ENCODE measurements around the gene SETX.
A peak's percentile ranks its signal among the peaks of the same experiment; 100 is the strongest.

The SETX gene

GRCh38 chr9:132357764-132358163, 3.0 kb upstream of the SETX start (continued):
- TF ChIP-seq ZNF654 (tag by site-specific recombination; IDR thresholded peaks at IDR 0.05; ENCODE audit: low read depth) = peak; percentile 64
- TF ChIP-seq ZNF433 (tag by site-specific recombination; IDR thresholded peaks at IDR 0.05; ENCODE audit: low read depth) = peak; percentile 89
- TF ChIP-seq ZBTB7A (tag by site-specific recombination; IDR thresholded peaks at IDR 0.05; ENCODE audit: low read depth) = no peak
- peak; percentile 96 for TF ChIP-seq AEBP2 (tag by site-specific recombination; IDR thresholded peaks at IDR 0.05; ENCODE audit: borderline replicate concordance)
- TF ChIP-seq ZNF138 (tag by site-specific recombination; IDR thresholded peaks at IDR 0.05; ENCODE audit: borderline replicate concordance) = peak; percentile 77; the same call in 1 of the 2 replicates
- TF ChIP-seq, protein P1, sequence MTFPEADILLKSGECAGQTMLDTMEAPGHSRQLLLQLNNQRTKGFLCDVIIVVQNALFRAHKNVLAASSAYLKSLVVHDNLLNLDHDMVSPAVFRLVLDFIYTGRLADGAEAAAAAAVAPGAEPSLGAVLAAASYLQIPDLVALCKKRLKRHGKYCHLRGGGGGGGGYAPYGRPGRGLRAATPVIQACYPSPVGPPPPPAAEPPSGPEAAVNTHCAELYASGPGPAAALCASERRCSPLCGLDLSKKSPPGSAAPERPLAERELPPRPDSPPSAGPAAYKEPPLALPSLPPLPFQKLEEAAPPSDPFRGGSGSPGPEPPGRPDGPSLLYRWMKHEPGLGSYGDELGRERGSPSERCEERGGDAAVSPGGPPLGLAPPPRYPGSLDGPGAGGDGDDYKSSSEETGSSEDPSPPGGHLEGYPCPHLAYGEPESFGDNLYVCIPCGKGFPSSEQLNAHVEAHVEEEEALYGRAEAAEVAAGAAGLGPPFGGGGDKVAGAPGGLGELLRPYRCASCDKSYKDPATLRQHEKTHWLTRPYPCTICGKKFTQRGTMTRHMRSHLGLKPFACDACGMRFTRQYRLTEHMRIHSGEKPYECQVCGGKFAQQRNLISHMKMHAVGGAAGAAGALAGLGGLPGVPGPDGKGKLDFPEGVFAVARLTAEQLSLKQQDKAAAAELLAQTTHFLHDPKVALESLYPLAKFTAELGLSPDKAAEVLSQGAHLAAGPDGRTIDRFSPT (tag by site-specific recombination; IDR thresholded peaks at IDR 0.05) = no peak
- peak; percentile 78 for TF ChIP-seq GFI1B (tag by site-specific recombination; IDR thresholded peaks at IDR 0.05)
- TF ChIP-seq ZNF560 (tag by site-specific recombination; IDR thresholded peaks at IDR 0.05; ENCODE audit: borderline replicate concordance) = peak; percentile 91
- TF ChIP-seq, protein P2, sequence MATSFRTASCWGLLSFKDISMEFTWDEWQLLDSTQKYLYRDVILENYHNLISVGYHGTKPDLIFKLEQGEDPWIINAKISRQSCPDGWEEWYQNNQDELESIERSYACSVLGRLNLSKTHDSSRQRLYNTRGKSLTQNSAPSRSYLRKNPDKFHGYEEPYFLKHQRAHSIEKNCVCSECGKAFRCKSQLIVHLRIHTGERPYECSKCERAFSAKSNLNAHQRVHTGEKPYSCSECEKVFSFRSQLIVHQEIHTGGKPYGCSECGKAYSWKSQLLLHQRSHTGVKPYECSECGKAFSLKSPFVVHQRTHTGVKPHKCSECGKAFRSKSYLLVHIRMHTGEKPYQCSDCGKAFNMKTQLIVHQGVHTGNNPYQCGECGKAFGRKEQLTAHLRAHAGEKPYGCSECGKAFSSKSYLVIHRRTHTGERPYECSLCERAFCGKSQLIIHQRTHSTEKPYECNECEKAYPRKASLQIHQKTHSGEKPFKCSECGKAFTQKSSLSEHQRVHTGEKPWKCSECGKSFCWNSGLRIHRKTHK (tag by site-specific recombination; IDR thresholded peaks at IDR 0.05) = no peak
- peak; percentile 59; the same call in 1 of the 2 replicates for TF ChIP-seq KLF7 (tag by site-specific recombination; IDR thresholded peaks at IDR 0.05; ENCODE audit: borderline replicate concordance)
- TF ChIP-seq ZNF214 (tag by site-specific recombination; IDR thresholded peaks at IDR 0.05; ENCODE audit: borderline replicate concordance) = peak; percentile 18; the same call in 1 of the 2 replicates
- peak; percentile 62; the same call in 1 of the 2 replicates for TF ChIP-seq OVOL3 (tag by site-specific recombination; IDR thresholded peaks at IDR 0.05)
- peak; percentile 88 for TF ChIP-seq ZBTB1 (tag by site-specific recombination; IDR thresholded peaks at IDR 0.05)
- TF ChIP-seq FEZF1 (tag by site-specific recombination; IDR thresholded peaks at IDR 0.05) = no peak
- TF ChIP-seq ZNF558 (tag by site-specific recombination; IDR thresholded peaks at IDR 0.05) = peak; percentile 88
- peak; percentile 63 for TF ChIP-seq ZNF639 (tag by site-specific recombination; IDR thresholded peaks at IDR 0.05)
- TF ChIP-seq ZNF514 (tag by site-specific recombination; IDR thresholded peaks at IDR 0.05) = peak; percentile 79; the same call in 1 of the 2 replicates
- peak; percentile 93 for TF ChIP-seq ZNF510 (tag by site-specific recombination; IDR thresholded peaks at IDR 0.05; ENCODE audit: insufficient replicate concordance)
- peak; percentile 54 for TF ChIP-seq ZNF341 (tag by site-specific recombination; IDR thresholded peaks at IDR 0.05; ENCODE audit: low read depth)
- TF ChIP-seq ZFP3 (tag by site-specific recombination; IDR thresholded peaks at IDR 0.05; ENCODE audit: low read depth) = peak; percentile 44; the same call in 1 of the 2 replicates
- peak; percentile 88 for TF ChIP-seq ZFP37 (tag by site-specific recombination; IDR thresholded peaks at IDR 0.05)
- peak; percentile 58 for TF ChIP-seq ZNF529 (tag by site-specific recombination; IDR thresholded peaks at IDR 0.05; ENCODE audit: insufficient replicate concordance)
- peak; percentile 91 for TF ChIP-seq ZBTB8A (tag by site-specific recombination; IDR thresholded peaks at IDR 0.05)
- TF ChIP-seq ZNF248 (tag by site-specific recombination; IDR thresholded peaks at IDR 0.05) = no peak
- TF ChIP-seq KLF10 (tag by site-specific recombination; IDR thresholded peaks at IDR 0.05) = no peak
- TF ChIP-seq ZNF394 (tag by site-specific recombination; IDR thresholded peaks at IDR 0.05; ENCODE audit: borderline replicate concordance) = peak; percentile 99
- TF ChIP-seq ZNF423 (tag by site-specific recombination; IDR thresholded peaks at IDR 0.05) = no peak
- TF ChIP-seq, protein P3, sequence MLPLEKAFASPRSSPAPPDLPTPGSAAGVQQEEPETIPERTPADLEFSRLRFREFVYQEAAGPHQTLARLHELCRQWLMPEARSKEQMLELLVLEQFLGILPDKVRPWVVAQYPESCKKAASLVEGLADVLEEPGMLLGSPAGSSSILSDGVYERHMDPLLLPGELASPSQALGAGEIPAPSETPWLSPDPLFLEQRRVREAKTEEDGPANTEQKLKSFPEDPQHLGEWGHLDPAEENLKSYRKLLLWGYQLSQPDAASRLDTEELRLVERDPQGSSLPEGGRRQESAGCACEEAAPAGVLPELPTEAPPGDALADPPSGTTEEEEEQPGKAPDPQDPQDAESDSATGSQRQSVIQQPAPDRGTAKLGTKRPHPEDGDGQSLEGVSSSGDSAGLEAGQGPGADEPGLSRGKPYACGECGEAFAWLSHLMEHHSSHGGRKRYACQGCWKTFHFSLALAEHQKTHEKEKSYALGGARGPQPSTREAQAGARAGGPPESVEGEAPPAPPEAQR (tag by site-specific recombination; IDR thresholded peaks at IDR 0.05) = no peak
- TF ChIP-seq, protein P4, sequence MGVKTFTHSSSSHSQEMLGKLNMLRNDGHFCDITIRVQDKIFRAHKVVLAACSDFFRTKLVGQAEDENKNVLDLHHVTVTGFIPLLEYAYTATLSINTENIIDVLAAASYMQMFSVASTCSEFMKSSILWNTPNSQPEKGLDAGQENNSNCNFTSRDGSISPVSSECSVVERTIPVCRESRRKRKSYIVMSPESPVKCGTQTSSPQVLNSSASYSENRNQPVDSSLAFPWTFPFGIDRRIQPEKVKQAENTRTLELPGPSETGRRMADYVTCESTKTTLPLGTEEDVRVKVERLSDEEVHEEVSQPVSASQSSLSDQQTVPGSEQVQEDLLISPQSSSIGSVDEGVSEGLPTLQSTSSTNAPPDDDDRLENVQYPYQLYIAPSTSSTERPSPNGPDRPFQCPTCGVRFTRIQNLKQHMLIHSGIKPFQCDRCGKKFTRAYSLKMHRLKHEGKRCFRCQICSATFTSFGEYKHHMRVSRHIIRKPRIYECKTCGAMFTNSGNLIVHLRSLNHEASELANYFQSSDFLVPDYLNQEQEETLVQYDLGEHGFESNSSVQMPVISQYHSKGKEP (tag by site-specific recombination; IDR thresholded peaks at IDR 0.05) = no peak
- peak; percentile 81; the same call in 1 of the 2 replicates for TF ChIP-seq ZNF501 (tag by site-specific recombination; IDR thresholded peaks at IDR 0.05)
- peak; percentile 99 for TF ChIP-seq ZNF426 (tag by site-specific recombination; IDR thresholded peaks at IDR 0.05)

Data from HEK293 (cell line).